ENCODE results near the gene EYS. TPM values are rescaled to one million over a fixed set of nuclear protein-coding genes. Genes with fewer than 3 reads are reported as not detected.

The EYS gene
- total and polyA plus RNA-seq, 2 of the 8 experiments (the other 6 are each of a cell fraction or from before 2014, with no cell fraction given), result 0.05 to 0.13 TPM

- no peak overlapping the region for H2AFZ ChIP-seq (ENCODE audit: low read length)
Measured at GRCh38 chr6:65708162-65708561, 1.1 kb upstream of the EYS start.

More at GRCh38 chr6:65708162-65708561, 1.1 kb upstream of the EYS start:
- no peak overlapping the region for H4K8ac ChIP-seq (ENCODE audit: extremely low read depth, insufficient read depth, low read length)
- H3K9me3 ChIP-seq (ENCODE audit: insufficient read depth in 2 of 2, low read depth in 1 of 2, low read length in 1 of 2), result no peaks in the 10 kb centered on the region
- no peak overlapping the region for H4K5ac ChIP-seq (ENCODE audit: insufficient read length, low read depth, low read length)
- no peaks in the 10 kb centered on the region for H3K4me1 ChIP-seq (replicated peaks in 1 of 4; ENCODE audit: control insufficient read depth in 3 of 4, insufficient read depth in 4 of 4, low read length in 3 of 4)
- no peak overlapping the region for H2BK20ac ChIP-seq (ENCODE audit: low read length)
- H2BK12ac ChIP-seq (ENCODE audit: low read depth, low read length), result no peak overlapping the region
- DNase-seq (ENCODE audit: low read depth in 1 of 2, low spot score in 2 of 2), result no peak
- no peak overlapping the region for H2BK120ac ChIP-seq (replicated peaks; ENCODE audit: low read depth, low read length)
- no peak overlapping the region for H3K4me2 ChIP-seq (ENCODE audit: insufficient read depth in 1 of 2, low read depth in 2 of 2, low read length in 2 of 2)
- WGBS, 2 experiments (ENCODE audit: extremely low coverage in 1 of 2, insufficient coverage in 1 of 2, insufficient read length in 1 of 2, insufficient replicate concordance in 2 of 2, low coverage in 1 of 2, low lambda C conversion rate in 2 of 2, missing lambda C conversion rate in 1 of 2), result 96% methylated on average over 1 of the region's 1 CpG; no CpG with 5 or more reads in 1 of the 2 experiments
- no peaks in the 10 kb centered on the region for H3K27me3 ChIP-seq (replicated peaks in 1 of 4; ENCODE audit: control insufficient read depth in 3 of 4, extremely low read depth in 1 of 4, insufficient read depth in 3 of 4, low read length in 3 of 4)
- no peak overlapping the region for H4K91ac ChIP-seq (replicated peaks; ENCODE audit: insufficient read length, low read length)
- no peak for TF ChIP-seq YY1 (IDR thresholded peaks at IDR 0.05; ENCODE audit: low read depth, low read length)
- no peak overlapping the region for H2AK5ac ChIP-seq (ENCODE audit: low read depth, low read length)
- H3K18ac ChIP-seq (ENCODE audit: extremely low read depth, low read length), result no peak overlapping the region
- no peak overlapping the region for H3K9ac ChIP-seq (replicated peaks in 1 of 4; ENCODE audit: extremely low read depth in 1 of 4, low read depth in 3 of 4, low read length in 3 of 4)
- H3K79me2 ChIP-seq (ENCODE audit: control insufficient read depth in 1 of 2, insufficient read depth in 2 of 2, low read length in 2 of 2), result no peaks in the 10 kb centered on the region
- no peak overlapping the region for H3K4ac ChIP-seq (replicated peaks; ENCODE audit: insufficient read length, low read depth, low read length)
- no peak overlapping the region for H3K14ac ChIP-seq (ENCODE audit: insufficient read length)
- H2BK15ac ChIP-seq (ENCODE audit: low read length), result no peak overlapping the region
- no peak overlapping the region for H2BK5ac ChIP-seq (ENCODE audit: low read depth, low read length)
- no peaks in the 10 kb centered on the region for H3K79me1 ChIP-seq (ENCODE audit: low read depth, low read length)
- H3K4me3 ChIP-seq (ENCODE audit: extremely low read depth in 1 of 4, insufficient read depth in 2 of 4, low read depth in 3 of 4, low read length in 4 of 4), result no peak overlapping the region
- POLR2A ChIA-PET (ENCODE audit: partially characterized antibody), result no interaction called here
- no peaks in the 10 kb centered on the region for H3K23me2 ChIP-seq (ENCODE audit: low read depth, low read length)
- no peak overlapping the region for H3K23ac ChIP-seq (ENCODE audit: insufficient read length)
- H3K56ac ChIP-seq (replicated peaks; ENCODE audit: insufficient read length, low read depth, low read length), result no peak overlapping the region
- H4K20me1 ChIP-seq (replicated peaks in 1 of 2; ENCODE audit: control insufficient read depth in 1 of 2, insufficient read depth in 2 of 2, low read length in 2 of 2), result no peaks in the 10 kb centered on the region
- no peak for FAIRE-seq
- no peaks in the 10 kb centered on the region for H3K36me3 ChIP-seq (ENCODE audit: control insufficient read depth in 2 of 4, insufficient read depth in 4 of 4, low read length in 3 of 4)
- CTCF ChIA-PET (ENCODE audit: partially characterized antibody), result no interaction called here
- no peak overlapping the region for H3K27ac ChIP-seq (ENCODE audit: low read depth, low read length)

Measured in H1 (cell line).